Spleen (tissue), 11 donors: ENCODE data around the gene EZR. TPM values are rescaled to one million over a fixed set of nuclear protein-coding genes. Genes with fewer than 3 reads are reported as not detected.

ENCODE experiments used
- DNase-seq: peaks from one replicate; pipeline ENCODE4 v3.0.0-alpha.2; 2020
- H3K27ac ChIP-seq, 8 donors: fragments of 200-600 bp; sonication (generic) in 7 of 8; 1 replicate in 4 of 8; 2 replicates in 4 of 8; pipeline versions ENCODE4 v1.5.0 to v1.8.0; 2016 to 2021; ENCODE audit warnings: inconsistent platforms in 4 of 8, mild to moderate bottlenecking in 4 of 8, moderate library complexity in 1 of 8
- H3K27me3 ChIP-seq, 7 donors: fragments of 200-600 bp; sonication (generic) in 6 of 7; replicated peaks in 1 of 7; 1 replicate in 4 of 7; 2 replicates in 3 of 7; pipeline versions ENCODE4 v1.5.0 to v1.8.0; 2016 to 2021; ENCODE audit warnings: inconsistent platforms in 3 of 7, mild to moderate bottlenecking in 1 of 7
- H3K36me3 ChIP-seq, 6 donors: fragments of 200-600 bp; sonication (generic) in 5 of 6; 1 replicate in 4 of 6; 2 replicates in 2 of 6; pipeline versions ENCODE4 v1.5.0 to v1.8.0; 2016 to 2021; ENCODE audit warnings: inconsistent platforms in 2 of 6
- H3K4me1 ChIP-seq, 6 donors: fragments of 200-600 bp; sonication (generic) in 5 of 6; 1 replicate in 3 of 6; 2 replicates in 3 of 6; pipeline versions ENCODE4 v1.5.0 to v1.8.0; 2016 to 2021; ENCODE audit warnings: inconsistent platforms in 3 of 6
- H3K4me3 ChIP-seq, 8 donors: fragments of 200-600 bp; sonication (generic) in 7 of 8; 1 replicate in 4 of 8; 2 replicates in 4 of 8; pipeline versions ENCODE4 v1.5.0 to v1.8.0; 2016 to 2021; ENCODE audit warnings: inconsistent platforms in 4 of 8, mild to moderate bottlenecking in 4 of 8, moderate library complexity in 2 of 8
- H3K9me3 ChIP-seq, 8 donors: fragments of 200-600 bp; sonication (generic) in 7 of 8; 1 replicate in 4 of 8; 2 replicates in 4 of 8; pipeline versions ENCODE4 v1.5.0 to v1.8.0; 2016 to 2021; ENCODE audit warnings: inconsistent platforms in 4 of 8
- POLR2A ChIP-seq, 3 donors: fragments of 450-650 bp; IDR thresholded peaks; one replicate each; pipeline ENCODE4 v1.5.1; 2017; ENCODE audit warnings: antibody characterized with exemption in 3 of 3, mild to moderate bottlenecking in 1 of 3
- POLR2AphosphoS5 ChIP-seq, 3 donors: sonication (generic); formaldehyde crosslinking; IDR thresholded peaks; one replicate each; pipeline ENCODE4 v1.5.1; 2017; ENCODE audit warnings: antibody characterized with exemption in 3 of 3
- WGBS, 5 donors: extraction: QIAGEN DNeasy Blood & Tissue Kit in 3 of 5; methylation state at CpG; one replicate each; pipeline versions ENCODE4 v1.1.5 to v1.1.7; 2013 to 2018; 5-methylcytosine and 5-hydroxymethylcytosine counted together
- intact Hi-C: fragments of 100-400 bp; cut with DNase I; formaldehyde crosslinking; loops from one replicate; pipeline ENCODE4 v1.15.0; 2023; ENCODE audit warnings: low total_unique reads
- polyA plus RNA-seq, 3 donors: library from polyadenylated mRNA; stranded (reverse); fragments of 200-250 nt; gene quantifications; one replicate each; pipeline ENCODE4 v1.2.1, GENCODE V29; 2013
- total RNA-seq, 7 donors: library from RNA; depleted of rRNA in 3 of 7; stranded (reverse); fragments of >200 nt in 3 of 7; fragmentation: NEBNext Ultra II Directional in 4 of 7; extraction: Animal tissue kit (Norgen Biotek cat#: 25700) in 4 of 7; gene quantifications; one replicate each; pipeline versions ENCODE4 v1.1.0 to v1.2.1, GENCODE V29; 2016 to 2021
- TF ChIP-seq, protein P1 (sequence below), 11 experiments: fragments of 200-600 bp in 7 of 11; fragments of 450-650 bp in 4 of 11; sonication (generic) in 4 of 11; IDR thresholded peaks in 8 of 11; conservative IDR thresholded peaks in 3 of 11; 1 replicate in 7 of 11; 2 replicates in 4 of 11; pipeline versions ENCODE4 v1.4.0 to v1.8.0; 2016 to 2021; ENCODE audit warnings: antibody characterized with exemption in 11 of 11, inconsistent platforms in 4 of 11, mild to moderate bottlenecking in 1 of 11
- donor health status: healthy with polysubstance abuse.
- donor health status: DM: no; HTN: no; CAD: no; lungs with moderate emphysema.
- donor health status: DM: no; HTN: no; CAD: no.
- donor health status: Bipolar disorder and iron deficiency.
- donor health status: healthy.
- donor health status: DM: no; HTN: no; CAD: no.
- donor health status: DM: yes; HTN: yes; CAD: no.

The EZR gene
- total and polyA plus RNA-seq, 10 donors = 78.0 to 153 (median 114) TPM

DNA sequence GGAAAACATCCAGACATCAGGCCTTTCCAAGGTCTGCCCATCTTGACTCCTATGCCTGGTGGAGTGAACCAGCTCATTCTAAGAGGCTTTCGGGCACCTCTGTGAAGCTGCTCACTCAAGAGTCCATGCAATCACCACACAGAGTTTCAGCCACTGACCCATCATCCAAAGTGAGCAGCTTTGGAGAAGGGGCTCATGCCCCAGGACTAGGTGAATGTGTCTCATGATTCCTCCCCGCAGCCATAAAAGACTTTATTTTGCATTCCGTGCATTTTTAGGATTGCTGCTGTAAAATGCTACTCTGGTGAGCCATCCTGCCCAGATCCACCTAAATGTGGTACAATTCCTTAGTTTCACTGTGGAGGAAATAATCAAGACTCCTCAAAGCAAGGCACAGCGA lies 44.5 kb upstream of the EZR start:
- Histone ChIP-seq H3K36me3 (no peaks in the 10 kb centered on the region), H3K27ac (no peak overlapping the region), H3K4me1 (peaks cover 3 to 38% (median 20%) of the 10 kb centered on the region in 6 donors), H3K4me3 (no peak overlapping the region), H3K27me3 (no peaks in the 10 kb centered on the region), H3K9me3 (no peaks in the 10 kb centered on the region)
- TF ChIP-seq, protein P1, sequence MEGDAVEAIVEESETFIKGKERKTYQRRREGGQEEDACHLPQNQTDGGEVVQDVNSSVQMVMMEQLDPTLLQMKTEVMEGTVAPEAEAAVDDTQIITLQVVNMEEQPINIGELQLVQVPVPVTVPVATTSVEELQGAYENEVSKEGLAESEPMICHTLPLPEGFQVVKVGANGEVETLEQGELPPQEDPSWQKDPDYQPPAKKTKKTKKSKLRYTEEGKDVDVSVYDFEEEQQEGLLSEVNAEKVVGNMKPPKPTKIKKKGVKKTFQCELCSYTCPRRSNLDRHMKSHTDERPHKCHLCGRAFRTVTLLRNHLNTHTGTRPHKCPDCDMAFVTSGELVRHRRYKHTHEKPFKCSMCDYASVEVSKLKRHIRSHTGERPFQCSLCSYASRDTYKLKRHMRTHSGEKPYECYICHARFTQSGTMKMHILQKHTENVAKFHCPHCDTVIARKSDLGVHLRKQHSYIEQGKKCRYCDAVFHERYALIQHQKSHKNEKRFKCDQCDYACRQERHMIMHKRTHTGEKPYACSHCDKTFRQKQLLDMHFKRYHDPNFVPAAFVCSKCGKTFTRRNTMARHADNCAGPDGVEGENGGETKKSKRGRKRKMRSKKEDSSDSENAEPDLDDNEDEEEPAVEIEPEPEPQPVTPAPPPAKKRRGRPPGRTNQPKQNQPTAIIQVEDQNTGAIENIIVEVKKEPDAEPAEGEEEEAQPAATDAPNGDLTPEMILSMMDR (IDR thresholded peaks at IDR 0.05 in 8 of 11, conservative IDR thresholded peaks at IDR 0.05 in 3 of 11) = no peak
- intact Hi-C loops = no loop called here
- DNase-seq = no peak
- 93 to 98% (median 96%) methylated on average over 4 of the region's 4 CpGs for WGBS, 5 donors

DNA sequence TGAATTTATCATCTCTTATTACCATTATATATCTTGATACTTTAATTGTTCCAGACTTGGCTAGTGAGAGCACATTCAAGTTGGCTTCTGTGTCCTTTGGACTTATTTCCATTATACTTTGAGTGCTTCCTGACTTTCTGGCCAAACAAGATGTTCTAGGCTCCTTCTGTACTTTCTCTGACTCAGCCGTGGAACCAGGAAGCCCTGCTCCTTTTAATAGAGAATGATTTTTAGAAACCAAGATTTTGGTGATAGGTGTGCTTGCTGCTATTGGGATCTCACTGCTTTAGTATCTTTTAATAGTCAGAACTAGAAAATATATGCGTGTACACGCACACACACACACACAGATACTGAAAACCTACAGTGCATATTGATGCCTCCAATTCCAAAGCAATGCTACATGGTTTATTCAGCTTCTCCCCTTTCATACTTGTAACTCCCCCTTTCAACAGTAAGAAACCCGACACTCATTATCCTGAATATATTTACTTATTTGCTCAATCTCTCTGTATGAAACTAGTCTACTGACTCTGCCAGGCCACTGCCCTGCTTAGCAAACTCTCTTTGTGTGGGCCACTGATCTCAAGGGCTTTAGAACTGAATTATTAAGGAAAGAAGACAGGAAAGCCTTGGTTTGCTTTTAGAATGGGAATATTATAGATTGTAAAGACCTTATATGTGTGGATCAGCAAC lies 42.7 kb upstream of the EZR start:
- no peak for DNase-seq
- intact Hi-C loops = no loop called here
- Histone ChIP-seq H3K27me3 (no peaks in the 10 kb centered on the region), H3K27ac (no peak overlapping the region), H3K4me1 (peaks cover 0 to 20% (median 7%) of the 10 kb centered on the region in 6 donors), H3K4me3 (no peak overlapping the region), H3K36me3 (no peaks in the 10 kb centered on the region), H3K9me3 (no peaks in the 10 kb centered on the region)
- WGBS, 5 donors = 81 to 92% (median 87%) methylated on average over 4 of the region's 4 CpGs
- TF ChIP-seq POLR2AphosphoS5 (IDR thresholded peaks at IDR 0.05) = no peak
- TF ChIP-seq, protein P1 (IDR thresholded peaks at IDR 0.05 in 8 of 11, conservative IDR thresholded peaks at IDR 0.05 in 3 of 11) = no peak

DNA sequence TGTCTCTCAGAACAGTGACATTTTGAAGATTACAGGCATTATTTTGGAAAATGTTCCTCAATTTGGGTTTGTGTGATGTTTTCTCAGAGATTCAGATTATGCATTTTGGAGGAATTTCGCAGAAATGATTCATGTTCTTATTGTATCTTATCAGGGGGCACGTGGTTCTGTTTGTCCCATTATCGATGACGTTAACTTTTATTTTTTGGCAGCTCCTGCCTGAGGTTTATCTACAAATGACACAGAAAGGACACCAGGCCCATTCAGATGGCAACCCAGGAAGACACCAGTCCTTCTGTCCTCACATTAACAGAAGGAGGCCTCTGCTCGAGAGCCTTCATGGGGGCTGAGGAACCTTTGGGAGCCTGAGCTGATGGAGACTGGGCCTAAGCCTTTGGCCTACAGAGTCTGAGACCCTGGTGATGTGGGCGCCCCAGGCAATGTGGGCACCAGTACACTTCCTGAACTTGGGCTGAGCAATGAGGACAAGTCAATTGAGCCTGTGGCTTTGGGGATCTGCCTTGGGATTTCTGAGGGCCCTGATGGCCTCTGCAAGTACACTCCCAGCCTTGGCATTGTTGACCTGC lies 41.2 kb upstream of the EZR start:
- no peaks in the 10 kb centered on the region for H3K36me3 ChIP-seq
- TF ChIP-seq, protein P1 (IDR thresholded peaks at IDR 0.05 in 8 of 11, conservative IDR thresholded peaks at IDR 0.05 in 3 of 11) = no peak
- TF ChIP-seq POLR2AphosphoS5 (IDR thresholded peaks at IDR 0.05) = no peak
- TF ChIP-seq POLR2A (IDR thresholded peaks at IDR 0.05) = no peak
- DNase-seq = no peak
- intact Hi-C loops = no loop called here
- H3K27ac ChIP-seq = no peak overlapping the region
- H3K4me3 ChIP-seq = no peak overlapping the region
- peaks cover 0 to 19% (median 4%) of the 10 kb centered on the region in 6 donors for H3K4me1 ChIP-seq
- H3K27me3 ChIP-seq = no peaks in the 10 kb centered on the region
- 88 to 98% (median 96%) methylated on average over 6 of the region's 6 CpGs for WGBS, 5 donors
- no peaks in the 10 kb centered on the region for H3K9me3 ChIP-seq

DNA sequence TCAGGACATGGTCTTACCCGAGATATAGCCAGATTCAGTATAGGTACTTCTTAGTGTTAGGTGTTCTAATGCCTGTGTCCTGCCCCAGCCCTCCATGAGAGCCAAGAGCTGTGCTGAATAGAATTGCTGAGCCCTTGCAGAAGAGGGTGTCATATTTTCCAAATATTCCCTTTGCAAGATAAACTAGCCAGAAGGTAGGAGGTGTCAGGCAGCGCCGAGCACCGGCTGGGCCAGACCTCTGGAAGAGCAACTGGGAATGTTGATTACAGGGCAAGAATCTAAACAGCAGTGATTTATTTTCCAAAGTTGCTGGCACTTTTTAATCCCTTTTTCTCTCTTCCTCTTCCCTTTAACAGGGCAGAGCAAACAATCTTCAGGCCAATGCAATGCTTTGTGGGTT lies 37.1 kb upstream of the EZR start:
- Histone ChIP-seq H3K9me3 (no peaks in the 10 kb centered on the region), H3K27ac (peak overlapping the region in 1 of 8 donors; percentile 86), H3K27me3 (no peaks in the 10 kb centered on the region), H3K36me3 (no peaks in the 10 kb centered on the region), H3K4me1 (peaks cover 22 to 49% (median 28%) of the 10 kb centered on the region in 6 donors), H3K4me3 (no peak overlapping the region)
- 93 to 100% (median 95%) methylated on average over 4 of the region's 4 CpGs for WGBS, 5 donors
- TF ChIP-seq POLR2A (IDR thresholded peaks at IDR 0.05) (no peak), POLR2AphosphoS5 (IDR thresholded peaks at IDR 0.05) (no peak)
- intact Hi-C loops = no loop called here
- no peak for DNase-seq
